ENCODE data around the gene FUT7. TPM values are rescaled to one million over a fixed set of nuclear protein-coding genes. Genes with fewer than 3 reads are reported as not detected.
A peak's percentile ranks its signal among the peaks of the same experiment; 100 is the strongest.

Gene FUT7
- total and polyA plus RNA-seq, 2 experiments from 2014 or later = not detected

DNA sequence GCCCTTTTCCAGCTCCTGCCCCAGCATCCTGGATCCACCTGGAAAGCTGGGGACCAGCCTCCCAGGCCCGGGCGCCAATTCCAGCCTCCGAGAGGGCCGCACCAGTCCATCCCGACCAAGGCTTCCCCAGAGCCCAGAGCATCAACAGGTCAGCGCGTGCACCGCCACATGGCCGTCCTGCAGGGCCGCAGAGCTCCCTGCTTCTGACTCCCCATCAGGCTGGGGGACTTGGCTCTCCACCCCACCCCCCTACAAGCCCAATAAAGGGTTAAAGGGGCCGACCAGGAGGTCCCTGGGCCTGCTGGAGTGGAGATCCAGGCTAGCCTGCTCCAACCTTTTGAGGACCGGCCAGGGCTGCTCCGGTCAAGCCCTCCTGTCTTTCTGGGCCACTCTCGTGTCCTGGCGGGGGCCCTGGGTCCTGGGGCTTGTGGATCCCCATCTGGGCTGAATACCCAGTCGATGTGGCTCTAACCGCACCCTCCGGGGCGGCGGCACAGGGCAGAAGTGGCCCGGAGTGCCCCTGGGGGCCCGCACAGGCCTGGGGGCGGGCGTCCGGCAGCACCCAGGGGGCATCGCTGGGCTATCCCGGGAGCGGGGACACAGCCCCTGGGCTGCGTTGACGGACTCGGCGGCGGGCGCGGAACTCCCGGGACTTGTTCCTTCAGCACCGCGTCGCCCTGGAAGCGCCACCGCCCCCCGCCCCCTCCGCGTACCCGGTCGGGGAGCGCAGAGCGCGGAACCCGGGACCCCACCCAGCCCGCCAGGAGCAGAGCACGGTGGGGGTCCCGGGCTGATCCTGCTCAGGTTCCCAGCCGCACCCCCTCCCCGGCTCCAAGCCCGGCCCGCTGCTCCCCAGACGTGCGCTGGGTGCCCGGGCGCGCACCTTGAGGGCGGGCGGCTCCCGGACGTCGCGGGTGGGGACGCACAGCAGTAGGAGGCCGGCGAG, 21.4 kb upstream of the FUT7 start:
- no peak for DNase-seq (ENCODE audit: low read depth in 1 of 2, low spot score in 1 of 2)
- Histone ChIP-seq H3K27ac (no peak overlapping the region), H3K9me3 (ENCODE audit: low read depth) (no peaks in the 10 kb centered on the region), H3K4me3 (peak overlapping the region; percentile 27), H3K27me3 (peaks cover 89% of the 10 kb centered on the region), H3K36me3 (no peaks in the 10 kb centered on the region), H3K4me1 (ENCODE audit: low read depth) (no peaks in the 10 kb centered on the region)
- TF ChIP-seq, protein P1, sequence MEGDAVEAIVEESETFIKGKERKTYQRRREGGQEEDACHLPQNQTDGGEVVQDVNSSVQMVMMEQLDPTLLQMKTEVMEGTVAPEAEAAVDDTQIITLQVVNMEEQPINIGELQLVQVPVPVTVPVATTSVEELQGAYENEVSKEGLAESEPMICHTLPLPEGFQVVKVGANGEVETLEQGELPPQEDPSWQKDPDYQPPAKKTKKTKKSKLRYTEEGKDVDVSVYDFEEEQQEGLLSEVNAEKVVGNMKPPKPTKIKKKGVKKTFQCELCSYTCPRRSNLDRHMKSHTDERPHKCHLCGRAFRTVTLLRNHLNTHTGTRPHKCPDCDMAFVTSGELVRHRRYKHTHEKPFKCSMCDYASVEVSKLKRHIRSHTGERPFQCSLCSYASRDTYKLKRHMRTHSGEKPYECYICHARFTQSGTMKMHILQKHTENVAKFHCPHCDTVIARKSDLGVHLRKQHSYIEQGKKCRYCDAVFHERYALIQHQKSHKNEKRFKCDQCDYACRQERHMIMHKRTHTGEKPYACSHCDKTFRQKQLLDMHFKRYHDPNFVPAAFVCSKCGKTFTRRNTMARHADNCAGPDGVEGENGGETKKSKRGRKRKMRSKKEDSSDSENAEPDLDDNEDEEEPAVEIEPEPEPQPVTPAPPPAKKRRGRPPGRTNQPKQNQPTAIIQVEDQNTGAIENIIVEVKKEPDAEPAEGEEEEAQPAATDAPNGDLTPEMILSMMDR (IDR thresholded peaks at IDR 0.05; ENCODE audit: low read depth, low read length) = no peak

DNA sequence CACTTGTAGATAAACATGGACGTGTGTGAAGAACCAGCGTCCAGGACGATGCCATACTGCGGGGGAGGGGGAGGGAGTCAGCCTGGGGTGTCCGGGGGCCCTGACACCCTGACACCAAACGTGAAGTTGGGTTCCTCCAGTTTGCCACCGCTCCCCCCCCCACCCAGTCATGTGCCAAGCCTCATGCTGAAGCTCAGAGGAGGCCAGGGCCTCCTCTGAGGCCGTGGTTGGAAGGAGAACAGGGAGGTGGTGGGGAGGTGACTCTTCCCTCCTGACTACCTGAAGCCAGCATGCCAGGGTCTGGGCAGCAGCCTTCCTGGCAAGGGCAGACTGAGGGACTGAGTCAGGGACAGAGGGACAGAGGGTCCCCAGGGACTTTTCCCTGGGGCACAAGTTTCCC, 20.4 kb upstream of the FUT7 start:
- H3K27ac ChIP-seq = no peak overlapping the region
- no peaks in the 10 kb centered on the region for H3K36me3 ChIP-seq
- H3K27me3 ChIP-seq = peaks cover 95% of the 10 kb centered on the region
- no peaks in the 10 kb centered on the region for H3K4me1 ChIP-seq (ENCODE audit: low read depth)
- H3K4me3 ChIP-seq = no peak overlapping the region
- TF ChIP-seq, protein P1 (IDR thresholded peaks at IDR 0.05; ENCODE audit: low read depth, low read length) = no peak
- H3K9me3 ChIP-seq (ENCODE audit: low read depth) = no peaks in the 10 kb centered on the region
- DNase-seq (ENCODE audit: low read depth in 1 of 2, low spot score in 1 of 2) = no peak

DNA sequence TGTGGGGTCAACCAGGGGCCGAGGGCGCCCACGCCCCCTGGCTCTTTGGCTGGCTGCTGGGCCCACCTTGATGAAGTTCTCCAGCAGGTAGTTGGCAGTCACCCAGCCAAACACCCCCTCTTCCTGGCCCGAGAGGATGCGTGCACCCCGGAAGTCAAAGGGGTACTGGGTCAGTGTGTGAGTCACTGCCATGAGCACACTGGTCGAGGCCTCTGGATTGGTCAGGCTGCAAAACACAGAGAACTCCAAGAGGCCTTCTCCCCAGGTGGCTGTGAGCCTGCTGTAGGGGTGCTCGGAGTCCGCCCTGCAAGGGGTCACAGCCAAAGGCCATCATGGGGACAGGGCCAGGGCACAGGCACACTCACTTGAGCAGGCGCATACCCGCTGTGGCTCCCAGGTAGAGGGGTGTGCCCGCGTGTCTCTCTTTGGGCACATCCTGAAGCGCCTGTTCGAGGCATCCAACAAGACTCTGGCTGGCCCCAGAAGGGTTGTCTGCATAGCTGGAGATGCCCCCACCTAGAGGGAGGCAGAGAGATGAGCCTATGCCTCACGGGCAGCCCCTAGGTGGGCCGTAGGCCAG, 19.3 kb upstream of the FUT7 start:
- Histone ChIP-seq H3K27me3 (peaks cover 93% of the 10 kb centered on the region), H3K4me1 (ENCODE audit: low read depth) (no peaks in the 10 kb centered on the region), H3K4me3 (no peak overlapping the region), H3K27ac (no peak overlapping the region), H3K36me3 (no peaks in the 10 kb centered on the region), H3K9me3 (ENCODE audit: low read depth) (no peaks in the 10 kb centered on the region)
- TF ChIP-seq, protein P1 (IDR thresholded peaks at IDR 0.05; ENCODE audit: low read depth, low read length) = no peak
- no peak for DNase-seq (ENCODE audit: low read depth in 1 of 2, low spot score in 1 of 2)

DNA sequence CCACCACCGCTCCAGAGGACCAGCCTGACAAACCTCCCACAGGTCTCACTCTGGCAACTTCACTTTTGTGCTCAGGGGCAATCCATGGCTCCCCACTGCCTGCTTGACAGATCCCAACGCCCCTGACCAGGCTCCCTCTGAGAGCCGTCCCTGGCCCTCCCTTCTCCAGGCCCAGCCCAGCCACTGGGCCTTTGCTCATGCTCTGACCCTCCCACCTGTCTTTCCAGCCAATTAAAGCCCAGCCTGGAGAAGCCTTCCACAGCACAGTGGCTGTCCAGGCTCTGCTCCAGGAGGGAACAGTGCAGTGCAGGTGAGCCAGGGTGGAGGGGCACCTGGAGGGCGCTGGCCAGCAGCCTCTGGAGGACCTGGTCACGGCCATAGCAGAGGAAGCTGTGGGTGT, 18.7 kb upstream of the FUT7 start:
- H3K4me1 ChIP-seq (ENCODE audit: low read depth) = no peaks in the 10 kb centered on the region
- DNase-seq (ENCODE audit: low read depth in 1 of 2, low spot score in 1 of 2) = no peak
- peaks cover 87% of the 10 kb centered on the region for H3K27me3 ChIP-seq
- no peaks in the 10 kb centered on the region for H3K9me3 ChIP-seq (ENCODE audit: low read depth)
- no peak overlapping the region for H3K4me3 ChIP-seq
- TF ChIP-seq, protein P1 (IDR thresholded peaks at IDR 0.05; ENCODE audit: low read depth, low read length) = no peak
- H3K27ac ChIP-seq = no peak overlapping the region
- H3K36me3 ChIP-seq = no peaks in the 10 kb centered on the region

DNA sequence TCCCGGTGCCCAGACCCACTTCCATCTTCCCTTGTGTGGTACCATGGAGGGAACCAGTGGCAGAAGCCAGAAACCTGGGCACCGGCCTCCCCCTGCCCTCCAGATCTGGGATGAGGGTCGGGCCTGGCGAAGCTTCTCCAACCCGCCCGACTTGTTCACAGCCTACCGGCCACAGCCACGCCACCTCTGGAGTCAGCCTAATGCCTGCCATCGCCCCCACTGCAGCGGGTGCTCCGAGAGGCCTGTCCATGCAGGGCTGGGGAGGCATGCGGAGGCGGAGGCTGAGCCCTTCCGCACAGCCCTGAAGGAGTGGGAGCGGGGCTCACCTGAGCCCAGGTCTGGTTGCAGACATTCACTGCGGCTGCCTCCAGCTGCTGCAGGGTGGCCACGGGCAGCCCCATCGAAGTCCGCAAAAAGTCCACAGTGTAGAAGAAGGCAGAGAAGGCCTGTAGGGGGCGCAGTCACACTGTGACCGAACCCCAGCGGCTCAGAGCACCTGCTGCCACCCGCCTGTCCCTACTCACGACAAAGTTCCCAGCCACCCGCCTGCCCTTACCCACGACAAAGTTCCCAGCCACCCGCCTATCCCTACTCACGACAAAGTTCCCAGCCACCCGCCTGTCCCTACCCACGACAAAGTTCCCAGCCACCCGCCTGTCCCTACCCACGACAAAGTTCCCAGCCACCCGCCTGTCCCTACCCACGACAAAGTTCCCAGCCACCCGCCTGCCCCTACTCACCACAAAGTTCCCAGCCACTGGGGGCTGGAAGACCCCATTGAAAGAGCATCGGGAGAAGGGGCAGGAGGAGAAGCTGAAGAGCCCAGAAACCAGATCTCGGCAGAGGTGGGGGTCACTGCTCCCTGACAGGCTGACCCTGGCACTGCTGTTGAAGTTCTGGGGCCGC, 17.9 kb upstream of the FUT7 start:
- Histone ChIP-seq H3K4me3 (no peak overlapping the region), H3K27ac (no peak overlapping the region), H3K27me3 (peaks cover 86% of the 10 kb centered on the region), H3K9me3 (ENCODE audit: low read depth) (no peaks in the 10 kb centered on the region), H3K36me3 (no peaks in the 10 kb centered on the region), H3K4me1 (ENCODE audit: low read depth) (peaks cover 5% of the 10 kb centered on the region)
- peak; percentile 59 to 81 for DNase-seq (ENCODE audit: low read depth in 1 of 2, low spot score in 1 of 2)
- TF ChIP-seq, protein P1 (IDR thresholded peaks at IDR 0.05; ENCODE audit: low read depth, low read length) = peak; percentile 54

Data from cardiac muscle cell (in vitro differentiated cells and primary cell).